GM18861 (cell line): ENCODE results near the gene GPANK1.
"Not testable (repeated sequence)": the region's sequence is repeated elsewhere in the genome, so short reads cannot be mapped to it uniquely, and the experiment has no call there.

ENCODE experiments used
- ATAC-seq: cut with Tn5 transposase; IDR thresholded peaks from one replicate; pipeline ENCODE4 v1.9.1; 2021; ENCODE audit not compliant: unreplicated experiment

GPANK1 gene

GRCh38 chr6:31664790-31665500 is at the start of gene GPANK1:
GPANK1 (minus strand) TSS chr6:31664997; CDS start chr6:31664478, 519 bp downstream.
- no peak for ATAC-seq

GRCh38 chr6:31713991-31714684 is 49.3 kb upstream of the GPANK1 start:
- no peak for ATAC-seq

DNA sequence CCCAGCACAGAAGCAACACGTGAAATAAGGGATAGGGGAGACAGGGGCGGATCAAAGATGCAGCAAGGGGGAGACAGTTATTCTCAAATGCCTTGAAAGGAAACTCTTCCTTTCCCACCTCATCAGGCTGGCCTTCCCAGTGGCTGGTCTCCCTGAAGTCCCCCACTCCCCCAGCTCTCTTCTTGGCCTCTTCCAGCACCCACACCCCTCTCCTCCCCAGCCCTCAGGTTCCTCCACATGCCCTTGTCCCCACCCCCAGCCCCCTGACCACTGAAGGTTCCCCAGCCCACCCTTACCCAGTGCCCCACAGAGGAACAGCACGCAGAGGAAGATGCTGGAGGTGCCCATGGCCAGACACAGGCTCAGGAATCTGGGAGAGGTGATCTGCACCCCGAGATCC is 48.7 kb upstream of the GPANK1 start:
- ATAC-seq: no peak

DNA sequence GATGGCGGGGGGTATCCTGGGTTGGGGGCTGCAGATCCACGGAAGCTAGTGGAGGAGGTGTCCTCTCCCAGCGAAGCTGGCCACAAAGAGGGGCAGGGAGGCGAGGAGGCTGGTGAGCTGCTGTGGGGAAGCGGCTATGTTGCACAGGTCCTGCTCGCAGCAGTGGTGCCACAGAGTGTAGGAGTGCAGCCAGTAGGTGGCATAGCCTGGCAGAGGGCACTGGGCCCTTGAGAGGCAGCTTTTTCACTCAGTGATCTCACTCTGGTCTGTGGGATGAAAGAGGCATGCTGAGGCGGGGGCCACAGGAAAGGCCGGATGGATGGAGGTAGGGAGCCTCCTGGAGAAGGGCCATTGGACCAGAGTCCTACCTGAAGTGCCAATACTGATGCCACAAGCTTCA is 47.5 kb upstream of the GPANK1 start:
- ATAC-seq: no peak

- ATAC-seq: no peak
These were observed 46.4 kb upstream of the GPANK1 start for GRCh38 chr6:31711233-31711632.

DNA sequence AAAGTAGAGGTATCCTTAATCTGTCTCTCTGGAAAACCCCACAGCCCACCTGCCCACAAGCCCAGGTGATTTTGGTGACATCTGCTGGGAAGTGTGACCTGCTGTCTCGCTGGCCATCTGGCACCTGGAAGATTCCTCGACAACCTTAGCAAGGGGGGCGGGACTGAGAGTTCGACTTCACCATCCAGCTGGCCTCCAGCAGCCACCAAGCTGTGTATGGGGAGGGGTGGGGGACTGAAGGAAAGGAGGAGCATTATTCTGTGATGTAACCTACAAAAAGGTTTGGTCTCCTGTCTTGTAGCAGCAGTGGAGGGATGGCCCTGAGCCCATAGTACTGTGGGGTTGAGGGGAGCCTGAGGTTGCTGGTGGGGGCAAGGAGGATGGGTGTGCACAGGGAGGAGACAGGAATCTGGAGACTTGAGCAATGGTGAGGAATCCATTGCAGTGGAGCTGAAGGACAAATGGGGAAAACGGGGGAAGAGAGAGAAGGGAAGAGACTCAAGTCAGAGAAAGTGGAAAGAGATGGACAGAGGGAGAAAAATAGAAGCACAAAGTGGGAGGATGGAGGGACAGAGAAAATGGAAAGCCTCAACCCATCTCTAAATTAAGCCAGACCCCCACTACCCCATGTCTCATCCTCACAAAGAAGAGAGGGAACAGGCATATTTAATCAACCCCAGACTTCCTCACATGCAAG is 45.9 kb upstream of the GPANK1 start:
- ATAC-seq: no peak

DNA sequence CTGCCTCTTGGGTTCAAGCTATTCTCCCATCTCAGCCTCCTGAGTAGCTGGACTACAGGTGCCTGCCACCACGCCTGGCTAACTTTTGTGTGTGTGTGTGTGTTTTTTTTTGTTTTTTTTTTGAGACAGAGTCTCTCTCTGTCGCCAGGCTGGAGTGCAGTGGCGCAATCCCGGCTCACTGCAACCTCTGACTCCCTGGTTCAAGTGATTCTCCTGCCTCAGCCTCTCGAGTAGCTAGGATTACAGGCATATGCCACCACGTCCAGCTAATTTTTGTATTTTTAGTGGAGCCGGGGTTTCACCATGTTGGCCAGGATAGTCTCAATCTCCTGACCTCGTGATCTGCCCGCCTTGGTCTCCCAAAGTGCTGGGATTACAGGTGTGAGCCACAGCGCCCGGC is 44.4 kb upstream of the GPANK1 start:
- not testable (repeated sequence) for ATAC-seq

DNA sequence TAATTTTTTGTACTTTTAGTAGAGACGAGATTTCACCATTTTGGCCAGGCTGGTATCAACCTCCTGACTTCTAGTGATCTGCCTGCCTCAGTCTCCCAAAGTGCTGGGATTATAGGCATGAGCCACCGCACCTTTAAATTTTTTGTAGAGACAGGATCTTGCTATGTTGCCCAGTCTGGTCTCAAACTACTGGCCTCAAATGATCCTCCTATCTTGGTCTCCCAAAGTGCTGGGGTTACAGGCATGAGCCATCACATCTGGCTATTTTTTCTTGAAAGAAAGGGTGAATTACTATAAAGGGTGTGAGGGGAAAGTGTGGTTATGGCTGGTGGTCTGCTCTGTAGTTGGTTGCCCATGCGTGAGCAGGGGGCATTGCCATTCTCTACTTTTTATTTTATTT is 43.4 kb upstream of the GPANK1 start:
- ATAC-seq: no peak

GRCh38 chr6:31707701-31708100 is 42.9 kb upstream of the GPANK1 start:
- ATAC-seq: no peak

DNA sequence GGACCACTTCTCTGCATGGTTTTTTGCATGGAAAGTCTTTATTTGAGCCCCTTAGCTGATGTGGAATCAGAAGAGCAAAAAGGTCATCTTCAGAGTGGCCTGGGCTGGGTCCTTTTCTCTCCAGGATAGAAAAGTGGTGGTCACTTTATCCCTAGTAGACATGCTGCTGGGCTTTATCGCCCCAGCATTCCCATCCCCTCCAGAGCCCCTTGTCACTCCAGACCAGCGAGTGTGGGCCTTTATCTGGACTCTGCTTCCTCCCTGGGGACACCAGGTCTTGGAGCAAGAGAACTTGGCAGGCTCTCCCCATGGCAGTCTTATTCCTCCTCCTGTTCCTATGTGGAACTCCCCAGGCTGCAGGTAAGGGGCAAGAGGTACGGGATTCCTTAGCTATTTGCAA is 41.8 kb upstream of the GPANK1 start, which contains the start of gene LY6G6F:
LY6G6F (plus strand) TSS at position 268 of the 400 bp plus-strand sequence; CDS start at position 309, 41 bp downstream.
- ATAC-seq: no peak

DNA sequence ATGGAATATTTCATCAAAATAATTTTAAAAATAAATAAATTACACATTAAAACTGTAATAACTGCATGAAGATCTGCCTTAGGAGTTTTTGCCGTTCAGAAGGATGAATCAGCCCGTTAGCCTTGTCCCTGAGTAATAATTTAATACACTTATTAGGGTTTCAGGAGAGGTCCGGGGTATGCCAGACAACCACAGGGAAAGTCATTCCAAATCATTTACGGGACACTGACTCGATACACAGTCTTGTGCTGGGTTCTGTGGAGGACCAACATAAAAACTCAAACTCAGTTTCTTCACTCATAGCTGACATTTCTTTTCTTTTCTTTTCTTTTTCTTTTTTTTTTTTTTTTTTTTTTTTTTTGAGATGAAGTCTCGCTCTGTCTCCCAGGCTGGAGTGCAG is 41.1 kb upstream of the GPANK1 start:
- ATAC-seq: no peak

DNA sequence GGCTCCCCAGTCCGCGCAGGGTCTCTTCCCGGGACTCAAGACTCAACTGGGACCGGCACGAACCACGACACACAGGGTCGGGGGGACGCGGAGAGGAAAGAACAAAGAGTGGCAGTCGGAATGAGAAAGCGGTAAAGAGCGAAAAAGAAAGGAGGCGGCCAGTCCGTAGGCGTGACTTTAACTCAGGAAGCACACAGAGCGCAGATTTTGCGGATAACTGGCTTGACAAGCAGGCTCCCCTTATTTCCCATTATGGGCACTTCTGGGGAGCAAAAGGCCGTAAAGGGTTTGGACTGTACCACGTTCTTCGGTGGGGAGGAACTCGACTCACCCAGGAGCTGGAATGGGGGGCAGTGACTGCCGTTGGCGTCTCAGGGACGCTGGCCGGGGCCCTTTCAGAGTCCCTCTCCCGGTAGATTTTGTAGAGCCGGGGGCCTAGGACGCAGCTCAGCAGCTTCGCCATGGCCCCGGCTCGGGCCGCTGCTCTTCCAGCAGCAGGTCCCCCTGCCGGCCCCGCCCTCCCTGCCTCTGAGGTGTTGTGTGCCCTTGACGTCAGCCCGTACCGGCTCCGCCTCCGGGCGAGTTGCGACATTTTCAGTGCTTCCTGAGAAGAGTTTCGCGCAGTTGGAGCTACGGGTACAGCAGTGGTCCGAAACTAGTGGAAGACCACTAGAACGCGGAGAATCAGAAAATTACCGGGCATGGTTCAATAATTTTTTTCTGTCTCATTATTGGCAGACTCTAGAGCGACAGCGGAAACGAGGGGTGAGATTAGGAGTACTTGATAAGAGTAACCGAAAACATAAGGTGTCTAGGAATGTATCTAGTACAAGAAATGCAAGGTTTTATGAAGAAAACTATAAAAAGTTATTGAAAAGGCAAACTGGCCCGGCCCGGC is 38.3 kb upstream of the GPANK1 start, which contains the start of gene ABHD16A:
ABHD16A (minus strand) TSS at position 506 of the 898 bp plus-strand sequence; CDS start at position 463, 43 bp downstream.
- peak; percentile 84 for ATAC-seq

DNA sequence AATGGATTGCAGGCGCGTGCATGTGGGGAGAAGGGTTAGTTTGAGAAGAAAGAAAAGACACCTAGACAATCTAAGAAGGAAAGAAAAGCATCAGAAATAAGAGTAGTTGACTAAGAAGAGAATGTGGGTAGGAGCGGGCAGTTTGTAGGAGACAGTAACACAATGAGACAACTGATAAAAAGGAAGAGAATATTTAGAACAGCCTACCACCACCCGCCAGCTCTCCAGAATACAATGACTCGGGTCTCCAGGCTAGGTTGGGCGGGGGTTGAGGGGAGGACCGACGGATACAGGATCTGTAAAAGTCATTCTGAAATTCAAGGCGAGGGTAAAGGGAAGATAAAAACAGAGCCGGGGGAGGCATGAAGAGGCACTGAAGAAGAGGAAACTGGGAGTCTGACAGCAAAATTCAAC is 37.6 kb upstream of the GPANK1 start:
- ATAC-seq: no peak

- no peak for ATAC-seq
These were observed 37.0 kb upstream of the GPANK1 start for GRCh38 chr6:31701666-31702404.

DNA sequence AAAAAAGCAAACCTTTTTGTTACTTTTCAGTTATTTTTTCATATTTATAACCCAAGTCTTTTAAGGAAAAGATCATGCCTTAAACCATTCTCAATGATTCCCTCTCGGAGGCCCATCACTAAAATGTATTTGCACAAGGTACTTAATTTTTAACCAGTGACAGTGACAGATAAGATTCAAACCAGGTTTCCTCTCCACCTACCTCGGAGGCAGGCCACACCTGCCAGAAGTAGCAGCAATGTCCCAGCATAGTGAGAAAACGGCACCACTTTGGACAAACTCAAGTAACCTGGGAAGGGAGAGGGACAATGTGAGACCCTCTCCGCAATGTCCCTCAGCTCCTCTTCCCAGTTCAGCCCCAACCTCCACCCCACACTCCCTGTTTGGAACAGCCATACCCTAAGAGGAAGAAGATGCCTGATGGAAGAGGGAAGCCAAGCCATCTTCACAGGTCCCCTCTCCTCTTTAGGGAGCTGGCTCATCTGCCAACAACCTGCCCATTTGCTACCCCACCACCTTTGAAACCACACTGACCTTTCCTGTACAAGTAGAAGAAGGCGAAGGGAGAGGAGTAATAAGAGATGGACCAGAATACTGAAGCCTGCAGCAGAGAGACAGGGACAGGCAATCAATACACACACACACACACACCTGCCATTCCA is 36.1 kb upstream of the GPANK1 start:
- ATAC-seq: no peak

DNA sequence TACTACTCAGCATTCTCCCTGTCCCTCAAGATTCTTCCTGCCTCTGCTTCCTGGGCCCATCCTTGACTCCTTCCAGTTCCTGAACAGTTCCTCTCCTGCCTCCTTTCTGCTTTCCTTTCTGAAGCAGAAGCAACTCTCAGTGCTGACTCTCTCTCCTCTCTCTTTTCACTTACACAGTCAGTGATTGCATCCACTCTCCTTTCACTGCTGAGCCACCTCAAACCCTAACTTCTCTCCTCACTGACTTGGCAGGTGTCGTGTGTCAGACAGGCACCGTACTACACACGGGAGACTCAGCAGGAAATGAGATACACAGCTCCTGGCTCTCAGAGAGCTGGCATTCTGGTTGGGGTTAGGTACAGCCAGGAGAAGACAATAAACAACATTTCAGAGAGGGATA is 32.8 kb upstream of the GPANK1 start:
- no peak for ATAC-seq

DNA sequence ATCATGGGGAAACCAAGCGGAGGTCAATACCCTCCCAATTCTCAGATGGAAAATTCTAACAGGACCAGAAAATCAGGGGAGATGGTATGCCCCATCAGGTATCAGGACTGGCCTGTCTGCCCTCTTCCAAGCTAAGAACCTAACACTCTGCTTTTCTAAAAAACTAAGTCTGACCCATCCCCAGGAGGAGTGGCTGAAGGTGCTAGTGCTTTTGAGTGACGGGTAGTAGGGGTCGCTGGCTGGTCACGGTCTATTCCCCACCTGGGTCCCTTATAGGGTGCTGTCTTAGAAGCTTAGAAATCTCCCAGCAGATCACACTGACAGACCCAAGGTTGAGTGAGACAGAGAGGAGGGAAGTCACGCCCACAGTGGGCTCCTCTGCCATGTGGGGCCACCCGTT is 28.7 kb upstream of the GPANK1 start:
- ATAC-seq: no peak

DNA sequence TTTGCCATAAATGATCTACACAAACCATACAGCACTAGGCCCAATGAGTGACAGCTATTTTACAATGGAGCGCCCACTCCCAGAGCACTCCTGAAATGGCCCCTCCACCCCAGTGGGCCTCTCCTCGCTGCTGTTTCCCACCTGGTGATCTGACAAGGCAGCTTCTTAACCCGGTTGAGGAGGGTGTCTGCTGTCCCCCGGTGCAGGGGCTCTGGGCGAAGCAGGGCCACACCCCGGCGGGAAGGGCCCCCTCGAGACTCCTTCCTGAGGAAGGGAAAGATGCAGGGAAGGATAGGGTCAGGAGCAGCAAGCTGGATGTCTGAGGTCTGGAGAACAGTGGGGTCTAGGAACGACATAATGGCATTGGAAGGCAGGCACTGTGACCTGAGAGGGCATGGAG is 28.1 kb upstream of the GPANK1 start:
- ATAC-seq: no peak

- no peak for ATAC-seq
These were observed 27.6 kb upstream of the GPANK1 start for GRCh38 chr6:31692353-31692752.
